HL-60 (cell line): ENCODE measurements around the gene GAREM1.

Experiments used
- GABPA ChIP-seq: IDR thresholded peaks from 2 replicates; pipeline ENCODE4 v1.6.1; 2012; ENCODE audit warnings: low read depth
- SPI1 ChIP-seq: IDR thresholded peaks from 2 replicates; pipeline ENCODE4 v1.6.1; 2012; ENCODE audit warnings: low read depth, mild to moderate bottlenecking, borderline replicate concordance
- TF ChIP-seq, protein P1 (sequence below): IDR thresholded peaks from one replicate; pipeline ENCODE4 v1.5.1; 2011; ENCODE audit warnings: low read length, control low read depth, inconsistent platforms; ENCODE audit not compliant: insufficient read depth

DNA sequence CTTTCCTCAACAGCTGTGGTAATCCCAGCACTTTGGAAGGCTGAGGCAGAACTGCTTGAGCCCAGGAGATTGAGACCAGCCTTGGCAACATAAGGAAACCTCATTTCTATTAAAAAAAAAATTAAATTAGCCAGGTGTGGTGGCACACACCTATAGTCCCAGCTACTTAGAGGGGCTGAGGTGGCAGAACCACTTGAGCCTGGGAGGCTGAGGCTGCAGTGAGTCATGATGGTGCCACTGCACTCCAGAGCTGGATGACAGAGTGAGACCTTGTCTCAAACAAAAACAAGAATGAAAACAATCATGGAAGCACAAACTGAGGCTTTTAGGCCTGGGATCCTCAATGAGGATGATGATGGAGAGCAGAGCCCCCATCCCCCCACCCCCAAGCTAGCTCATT, 19.8 kb downstream of the GAREM1 start:
- TF ChIP-seq, protein P1, sequence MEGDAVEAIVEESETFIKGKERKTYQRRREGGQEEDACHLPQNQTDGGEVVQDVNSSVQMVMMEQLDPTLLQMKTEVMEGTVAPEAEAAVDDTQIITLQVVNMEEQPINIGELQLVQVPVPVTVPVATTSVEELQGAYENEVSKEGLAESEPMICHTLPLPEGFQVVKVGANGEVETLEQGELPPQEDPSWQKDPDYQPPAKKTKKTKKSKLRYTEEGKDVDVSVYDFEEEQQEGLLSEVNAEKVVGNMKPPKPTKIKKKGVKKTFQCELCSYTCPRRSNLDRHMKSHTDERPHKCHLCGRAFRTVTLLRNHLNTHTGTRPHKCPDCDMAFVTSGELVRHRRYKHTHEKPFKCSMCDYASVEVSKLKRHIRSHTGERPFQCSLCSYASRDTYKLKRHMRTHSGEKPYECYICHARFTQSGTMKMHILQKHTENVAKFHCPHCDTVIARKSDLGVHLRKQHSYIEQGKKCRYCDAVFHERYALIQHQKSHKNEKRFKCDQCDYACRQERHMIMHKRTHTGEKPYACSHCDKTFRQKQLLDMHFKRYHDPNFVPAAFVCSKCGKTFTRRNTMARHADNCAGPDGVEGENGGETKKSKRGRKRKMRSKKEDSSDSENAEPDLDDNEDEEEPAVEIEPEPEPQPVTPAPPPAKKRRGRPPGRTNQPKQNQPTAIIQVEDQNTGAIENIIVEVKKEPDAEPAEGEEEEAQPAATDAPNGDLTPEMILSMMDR: no peak
- TF ChIP-seq GABPA: no peak
- no peak for TF ChIP-seq SPI1
